ENCODE measurements around the gene NFKBIZ. TPM values are rescaled to one million over a fixed set of nuclear protein-coding genes. Genes with fewer than 3 reads are reported as not detected.

The NFKBIZ gene
- total RNA-seq, 3 donors from 2014 or later, result 52.2 to 694 (median 243) TPM

DNA sequence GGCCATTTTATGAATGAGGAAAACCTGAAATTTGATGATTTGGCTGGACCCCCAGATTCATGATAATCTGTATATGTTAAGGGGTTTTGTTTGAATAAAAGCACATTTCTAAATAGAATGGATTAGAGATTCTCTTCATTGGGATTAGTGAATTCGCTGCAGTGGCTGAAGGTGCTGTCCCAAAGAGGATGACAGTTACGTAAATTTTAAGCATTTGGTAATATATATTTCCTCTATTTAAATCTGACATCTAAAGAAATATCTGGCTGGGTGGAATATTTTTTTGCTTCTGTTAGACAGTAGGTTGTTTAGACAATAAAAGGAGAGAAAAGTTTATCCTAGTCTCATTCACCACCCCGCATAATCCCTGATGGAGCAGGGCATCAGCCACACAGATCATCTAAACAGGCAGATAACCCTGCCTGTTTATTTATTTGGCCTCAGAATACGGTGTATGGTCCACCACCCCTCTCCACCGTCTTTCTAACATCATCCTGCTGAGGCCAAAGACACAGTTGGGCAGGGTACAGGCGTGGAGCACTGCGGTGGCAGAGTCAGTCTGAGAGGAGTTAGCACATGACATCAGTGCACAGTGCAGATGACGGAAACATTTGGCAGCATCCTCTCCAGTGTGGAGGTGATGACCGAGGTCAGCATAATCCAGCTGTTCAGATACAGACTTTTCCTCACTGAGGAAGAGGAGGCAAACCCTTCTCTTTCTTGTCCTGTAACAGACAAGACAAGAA lies 20.4 kb upstream of the NFKBIZ start:
- H3K36me3 ChIP-seq, result no peaks in the 10 kb centered on the region
- peak overlapping the region in 2 of 3 donors; percentile 68 to 74 for H3K4me3 ChIP-seq
- TF ChIP-seq, protein P1, sequence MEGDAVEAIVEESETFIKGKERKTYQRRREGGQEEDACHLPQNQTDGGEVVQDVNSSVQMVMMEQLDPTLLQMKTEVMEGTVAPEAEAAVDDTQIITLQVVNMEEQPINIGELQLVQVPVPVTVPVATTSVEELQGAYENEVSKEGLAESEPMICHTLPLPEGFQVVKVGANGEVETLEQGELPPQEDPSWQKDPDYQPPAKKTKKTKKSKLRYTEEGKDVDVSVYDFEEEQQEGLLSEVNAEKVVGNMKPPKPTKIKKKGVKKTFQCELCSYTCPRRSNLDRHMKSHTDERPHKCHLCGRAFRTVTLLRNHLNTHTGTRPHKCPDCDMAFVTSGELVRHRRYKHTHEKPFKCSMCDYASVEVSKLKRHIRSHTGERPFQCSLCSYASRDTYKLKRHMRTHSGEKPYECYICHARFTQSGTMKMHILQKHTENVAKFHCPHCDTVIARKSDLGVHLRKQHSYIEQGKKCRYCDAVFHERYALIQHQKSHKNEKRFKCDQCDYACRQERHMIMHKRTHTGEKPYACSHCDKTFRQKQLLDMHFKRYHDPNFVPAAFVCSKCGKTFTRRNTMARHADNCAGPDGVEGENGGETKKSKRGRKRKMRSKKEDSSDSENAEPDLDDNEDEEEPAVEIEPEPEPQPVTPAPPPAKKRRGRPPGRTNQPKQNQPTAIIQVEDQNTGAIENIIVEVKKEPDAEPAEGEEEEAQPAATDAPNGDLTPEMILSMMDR (IDR thresholded peaks at IDR 0.05), result no peak
- TF ChIP-seq POLR2AphosphoS5 (IDR thresholded peaks at IDR 0.05), result peak; percentile 28 to 79 (median 31)
- H3K4me1 ChIP-seq, result peaks cover 0 to 8% of the 10 kb centered on the region in 2 donors
- H3K27ac ChIP-seq, result peak overlapping the region; percentile 82 to 93
- H3K9me3 ChIP-seq, result no peaks in the 10 kb centered on the region
- H3K27me3 ChIP-seq, result no peaks in the 10 kb centered on the region
- DNase-seq (ENCODE audit: low spot score in 2 of 2), result peak in 1 of 2 donors; percentile 78
- intact Hi-C loops (cut with DNase I; ENCODE audit: low total_unique reads), result no loop called here

DNA sequence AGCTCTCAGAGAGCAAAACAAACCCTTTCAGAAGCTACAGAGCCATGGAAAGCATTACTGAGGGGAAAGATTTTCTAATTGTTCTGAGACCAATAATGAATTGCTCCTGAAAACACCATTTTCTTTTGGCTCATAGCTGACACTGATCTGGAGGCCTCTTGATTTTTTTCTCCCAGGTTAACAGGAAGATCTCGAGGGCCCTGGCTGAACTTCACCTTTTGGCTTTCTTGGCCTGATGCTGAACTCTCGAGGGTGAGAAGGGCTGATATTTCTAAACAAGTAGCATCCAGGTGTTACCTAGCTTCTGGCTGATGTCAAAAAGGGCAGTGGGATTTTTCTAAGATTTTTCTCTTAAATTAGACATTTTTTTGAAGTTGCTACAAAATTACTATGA lies 19.9 kb upstream of the NFKBIZ start:
- H3K27me3 ChIP-seq, result no peaks in the 10 kb centered on the region
- H3K36me3 ChIP-seq, result no peaks in the 10 kb centered on the region
- peaks cover 0 to 8% of the 10 kb centered on the region in 2 donors for H3K4me1 ChIP-seq
- H3K4me3 ChIP-seq, result peak overlapping the region in 2 of 3 donors; percentile 68 to 74
- intact Hi-C loops (cut with DNase I; ENCODE audit: low total_unique reads), result no loop called here
- no peak for DNase-seq (ENCODE audit: low spot score in 2 of 2)
- TF ChIP-seq, protein P1 (IDR thresholded peaks at IDR 0.05), result no peak
- TF ChIP-seq POLR2A (IDR thresholded peaks at IDR 0.05) (no peak), POLR2AphosphoS5 (IDR thresholded peaks at IDR 0.05) (no peak)
- no peaks in the 10 kb centered on the region for H3K9me3 ChIP-seq
- H3K27ac ChIP-seq, result peak overlapping the region; percentile 82 to 93

DNA sequence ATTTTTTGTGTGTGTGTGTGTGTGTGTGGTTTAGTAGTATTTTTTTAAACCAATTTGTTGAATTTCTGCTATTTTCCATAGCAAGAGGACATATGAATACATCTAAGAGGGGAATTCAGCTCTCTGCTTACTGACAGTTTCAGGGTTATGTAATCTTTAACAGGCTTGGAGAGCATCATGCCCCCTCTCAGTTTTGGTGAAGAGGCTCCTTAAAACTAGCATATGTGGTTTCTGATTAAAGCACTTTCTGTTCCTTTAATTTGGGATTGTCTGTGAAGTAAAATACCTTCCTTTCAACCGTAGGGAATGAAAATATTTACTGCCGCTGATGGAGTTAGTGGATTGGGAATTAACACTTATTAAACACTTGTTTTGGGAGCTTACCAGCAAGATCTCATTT lies 19.4 kb upstream of the NFKBIZ start:
- intact Hi-C loops (cut with DNase I; ENCODE audit: low total_unique reads), result no loop called here
- H3K27me3 ChIP-seq, result no peaks in the 10 kb centered on the region
- no peak overlapping the region for H3K4me3 ChIP-seq
- peaks cover 0 to 8% of the 10 kb centered on the region in 2 donors for H3K4me1 ChIP-seq
- no peaks in the 10 kb centered on the region for H3K36me3 ChIP-seq
- TF ChIP-seq, protein P1 (IDR thresholded peaks at IDR 0.05), result no peak
- TF ChIP-seq POLR2A (IDR thresholded peaks at IDR 0.05), result no peak
- no peak for TF ChIP-seq POLR2AphosphoS5 (IDR thresholded peaks at IDR 0.05)
- H3K27ac ChIP-seq, result peak overlapping the region; percentile 82 to 93
- no peaks in the 10 kb centered on the region for H3K9me3 ChIP-seq
- DNase-seq (ENCODE audit: low spot score in 2 of 2), result no peak

DNA sequence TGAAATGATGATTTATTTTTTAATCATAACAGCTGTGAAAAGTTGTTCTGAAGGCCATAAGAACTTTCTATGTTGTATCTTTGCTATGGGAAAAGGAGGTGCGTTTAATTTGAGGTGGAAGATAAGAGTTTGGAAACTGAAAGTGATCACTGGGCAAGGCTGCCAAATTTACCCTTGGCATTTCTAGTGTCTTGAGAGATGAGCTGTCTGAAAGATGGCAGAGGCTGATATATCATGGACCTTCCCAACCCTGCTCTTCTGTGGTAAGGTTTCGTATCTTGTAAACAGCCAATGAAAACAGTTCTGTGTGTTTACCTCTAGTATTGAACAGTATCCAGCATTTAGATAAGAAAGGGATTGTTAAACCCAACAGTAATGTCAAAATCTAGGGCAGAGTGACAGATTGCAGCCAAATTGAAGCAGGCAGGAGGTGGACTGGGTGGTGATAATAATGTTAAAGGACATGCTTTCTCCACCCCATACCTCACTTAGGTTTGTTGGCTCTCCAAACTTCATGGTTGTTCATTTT lies 15.8 kb upstream of the NFKBIZ start:
- DNase-seq (ENCODE audit: low spot score in 2 of 2), result no peak
- Histone ChIP-seq H3K4me1 (peaks cover 0 to 8% of the 10 kb centered on the region in 2 donors), H3K36me3 (no peaks in the 10 kb centered on the region), H3K27me3 (no peaks in the 10 kb centered on the region), H3K4me3 (no peak overlapping the region), H3K27ac (no peak overlapping the region), H3K9me3 (no peaks in the 10 kb centered on the region)
- TF ChIP-seq POLR2A (IDR thresholded peaks at IDR 0.05) (no peak), POLR2AphosphoS5 (IDR thresholded peaks at IDR 0.05) (no peak)
- TF ChIP-seq, protein P1 (IDR thresholded peaks at IDR 0.05), result no peak
- intact Hi-C loops (cut with DNase I; ENCODE audit: low total_unique reads), result no loop called here

DNA sequence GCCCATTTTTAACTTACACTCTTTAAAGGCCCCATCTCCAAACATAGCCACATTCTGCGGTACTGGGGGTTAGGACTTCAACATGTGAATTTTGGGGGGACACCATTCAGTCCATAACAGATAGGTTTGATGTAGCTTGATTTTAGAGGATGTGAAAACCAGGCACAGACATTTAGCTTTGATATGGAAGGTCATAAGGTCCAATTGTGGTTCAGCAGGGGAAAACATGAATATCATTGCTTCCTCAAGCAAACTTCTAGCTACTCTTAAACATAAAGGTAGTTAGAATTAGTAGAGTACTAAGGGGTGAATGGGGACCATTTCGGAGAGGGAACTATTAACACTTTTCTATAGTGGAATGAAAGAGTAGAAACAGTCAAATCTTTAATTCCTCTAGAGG lies 13.6 kb upstream of the NFKBIZ start:
- H3K4me3 ChIP-seq, result no peak overlapping the region
- no peaks in the 10 kb centered on the region for H3K36me3 ChIP-seq
- TF ChIP-seq, protein P1 (IDR thresholded peaks at IDR 0.05), result no peak
- TF ChIP-seq POLR2A (IDR thresholded peaks at IDR 0.05) (no peak), POLR2AphosphoS5 (IDR thresholded peaks at IDR 0.05) (no peak)
- peak overlapping the region; percentile 49 to 86 for H3K27ac ChIP-seq
- H3K27me3 ChIP-seq, result no peaks in the 10 kb centered on the region
- DNase-seq (ENCODE audit: low spot score in 2 of 2), result no peak
- no peaks in the 10 kb centered on the region for H3K4me1 ChIP-seq
- no peaks in the 10 kb centered on the region for H3K9me3 ChIP-seq
- intact Hi-C loops (cut with DNase I; ENCODE audit: low total_unique reads), result no loop called here
